Globus pallidus (tissue), 1 donor: Measurements from ENCODE around the gene MC4R.
"Not testable (repeated sequence)": the region's sequence is repeated elsewhere in the genome, so short reads cannot be mapped to it uniquely, and the experiment has no call there.

Experiments used
- DNase-seq: peaks from one replicate; pipeline ENCODE4 v3.0.0-alpha.2; 2015; ENCODE audit warnings: low spot score

Gene MC4R

DNA sequence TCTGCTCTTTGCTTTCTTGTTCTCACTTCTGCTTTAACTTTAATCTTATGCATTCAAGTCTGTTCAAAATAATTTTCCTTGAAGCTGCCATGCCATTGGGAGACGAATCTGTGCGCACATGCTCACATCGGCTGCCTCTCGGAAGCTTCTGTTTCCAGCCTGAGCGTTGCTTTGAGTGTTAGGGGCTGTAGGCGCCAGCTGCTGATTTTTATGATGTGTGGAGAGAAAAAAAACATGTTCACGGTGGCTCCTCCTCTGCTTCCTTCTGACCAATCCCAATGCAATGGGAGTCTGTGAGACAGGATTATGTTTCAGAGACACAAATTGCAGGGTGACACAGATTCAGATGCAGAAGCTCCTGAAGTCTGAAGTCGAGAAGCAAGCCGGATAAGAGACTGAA is at the start of gene MC4R:
Gene MC4R, minus strand, starts transcription at position 180 of the 400 bp plus-strand sequence. CDS start 426 bp downstream, outside the sequence.
- DNase-seq: peak; percentile 24

DNA sequence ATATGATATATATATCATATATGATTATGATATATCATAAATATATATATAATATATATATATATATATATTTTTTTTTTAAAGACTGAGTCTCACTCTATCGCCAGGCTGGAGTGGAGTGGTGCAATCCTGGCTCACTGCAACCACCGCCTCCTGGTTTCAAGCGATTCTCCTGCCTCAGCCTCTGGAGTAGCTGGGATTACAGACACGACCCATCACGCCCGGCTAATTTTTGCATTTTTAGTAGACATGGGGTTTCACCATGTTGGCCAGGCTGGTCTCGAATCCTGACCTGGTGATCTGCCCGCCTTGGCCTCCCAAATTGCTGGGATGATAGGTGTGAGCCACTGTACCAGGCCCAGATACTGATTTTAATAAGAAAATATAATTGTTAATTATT is 49.7 kb upstream of the MC4R start:
- DNase-seq: not testable (repeated sequence)

DNA sequence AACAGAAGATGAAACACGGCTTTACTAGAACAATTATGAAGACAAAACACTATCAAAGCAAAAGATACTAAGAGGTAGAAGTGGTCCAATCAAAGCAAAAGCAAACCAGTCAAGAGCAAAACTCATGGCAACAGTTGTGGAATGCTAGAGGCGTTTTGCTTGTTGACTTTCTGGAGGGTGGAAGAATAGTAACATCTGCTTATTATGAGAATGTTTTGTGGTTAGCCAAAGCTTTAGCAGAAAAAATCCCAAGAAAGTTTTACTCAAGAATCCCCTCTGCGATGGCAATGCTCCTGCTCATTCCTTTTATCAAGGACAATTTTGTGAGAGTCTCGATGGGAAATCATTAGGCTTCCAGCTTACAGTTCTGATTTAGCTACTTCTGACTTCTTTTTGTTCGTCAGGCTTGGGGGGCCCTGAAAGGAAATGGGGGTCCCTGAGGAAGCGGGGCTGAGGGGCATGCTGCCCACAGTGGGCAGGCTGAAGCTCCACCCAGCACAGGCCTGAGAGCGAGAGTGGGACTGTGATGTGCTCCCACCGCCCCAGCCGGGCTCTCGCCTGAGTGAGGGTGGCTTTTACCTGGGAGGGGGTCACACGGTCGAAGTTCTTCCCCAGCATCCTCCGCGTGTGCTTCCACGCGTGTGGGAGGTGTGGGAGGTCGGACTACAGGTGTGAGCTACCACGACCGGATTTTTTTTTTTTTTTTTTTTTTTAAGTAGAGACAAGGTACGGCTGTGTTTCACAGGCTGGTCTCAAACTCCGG is 49.0 kb upstream of the MC4R start:
- DNase-seq: no peak

DNA sequence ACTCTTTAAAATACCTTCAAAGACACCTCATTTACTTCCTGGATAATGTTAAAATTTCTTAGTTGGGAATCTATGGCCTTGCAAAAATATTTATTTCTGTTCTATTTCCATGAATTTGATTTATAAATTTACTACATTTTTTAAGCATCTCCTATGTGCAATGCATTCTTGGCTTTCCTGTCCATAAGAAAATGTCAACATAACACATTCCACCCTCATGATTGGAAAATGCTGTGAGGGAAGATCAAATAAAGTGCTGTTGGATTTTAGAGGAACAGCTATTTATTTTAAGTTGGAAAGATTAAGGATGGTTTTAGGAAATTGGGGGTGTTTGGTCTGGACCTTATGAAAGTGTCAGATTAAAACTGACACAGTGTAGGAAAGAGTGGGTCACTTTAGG is 45.4 kb upstream of the MC4R start:
- no peak for DNase-seq

DNA sequence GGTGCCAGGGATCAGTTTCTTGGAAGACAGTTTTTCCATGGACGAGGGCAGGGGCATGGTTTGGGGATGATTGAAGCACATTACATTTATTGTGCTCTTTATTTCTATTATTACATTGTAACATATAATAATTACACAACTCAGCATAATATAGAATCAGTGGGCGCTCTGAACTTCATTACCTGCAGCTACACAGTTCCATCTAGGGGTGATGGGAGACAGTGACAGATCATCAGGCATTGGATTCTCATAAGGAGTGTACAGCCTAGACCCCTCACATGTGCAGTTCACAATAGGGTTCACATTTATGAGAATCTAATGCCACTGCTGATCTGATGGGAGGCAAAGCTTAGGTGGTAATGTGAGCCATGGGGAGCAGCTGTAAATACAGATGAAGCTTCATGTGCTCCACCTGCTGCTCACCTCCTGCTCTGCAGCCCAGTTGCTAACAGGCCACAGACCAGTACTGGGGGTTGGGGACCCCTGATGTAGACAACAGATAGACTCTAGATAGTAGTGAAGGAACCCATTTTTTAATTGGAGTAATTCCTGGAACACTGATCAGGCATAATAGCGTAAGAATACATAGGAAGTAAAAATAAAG is 41.5 kb upstream of the MC4R start:
- no peak for DNase-seq

DNA sequence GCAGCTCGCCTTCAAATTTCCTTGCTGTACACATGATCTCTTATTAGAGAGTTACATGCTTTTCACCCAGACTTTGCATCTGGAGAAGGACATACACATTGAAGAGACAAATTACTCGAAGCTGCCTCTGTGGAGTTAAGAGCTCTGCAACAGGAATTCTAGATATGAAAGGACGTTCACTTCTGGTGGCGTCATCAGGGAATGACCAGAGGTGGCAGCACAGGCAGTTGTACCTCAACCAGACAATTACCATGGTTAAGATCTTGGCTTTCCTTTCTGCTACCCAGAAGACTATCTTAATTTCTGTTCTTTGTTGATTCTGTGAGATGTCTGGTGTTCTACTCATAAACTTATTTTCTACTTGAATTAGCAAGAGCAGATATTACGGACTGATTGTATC is 39.1 kb upstream of the MC4R start:
- DNase-seq: no peak

DNA sequence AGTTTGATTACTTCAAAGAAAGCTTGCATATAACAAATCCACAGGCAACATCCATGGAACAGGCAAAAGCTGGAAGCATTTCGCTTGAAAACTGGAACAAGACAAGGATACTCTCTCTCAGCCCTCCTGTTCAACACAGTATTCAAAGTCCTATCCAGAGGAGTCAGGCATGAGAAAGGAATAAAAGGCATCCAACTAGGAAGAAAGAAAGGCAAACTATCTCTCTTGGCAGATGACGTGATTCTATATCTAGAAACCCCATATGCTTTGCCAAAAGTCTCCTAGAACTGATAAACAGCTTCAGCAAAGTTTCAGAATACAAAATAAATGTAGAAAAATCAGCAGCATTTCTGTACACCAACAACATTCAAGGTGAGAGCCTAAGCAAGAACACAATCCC is 34.1 kb upstream of the MC4R start:
- DNase-seq: no peak

DNA sequence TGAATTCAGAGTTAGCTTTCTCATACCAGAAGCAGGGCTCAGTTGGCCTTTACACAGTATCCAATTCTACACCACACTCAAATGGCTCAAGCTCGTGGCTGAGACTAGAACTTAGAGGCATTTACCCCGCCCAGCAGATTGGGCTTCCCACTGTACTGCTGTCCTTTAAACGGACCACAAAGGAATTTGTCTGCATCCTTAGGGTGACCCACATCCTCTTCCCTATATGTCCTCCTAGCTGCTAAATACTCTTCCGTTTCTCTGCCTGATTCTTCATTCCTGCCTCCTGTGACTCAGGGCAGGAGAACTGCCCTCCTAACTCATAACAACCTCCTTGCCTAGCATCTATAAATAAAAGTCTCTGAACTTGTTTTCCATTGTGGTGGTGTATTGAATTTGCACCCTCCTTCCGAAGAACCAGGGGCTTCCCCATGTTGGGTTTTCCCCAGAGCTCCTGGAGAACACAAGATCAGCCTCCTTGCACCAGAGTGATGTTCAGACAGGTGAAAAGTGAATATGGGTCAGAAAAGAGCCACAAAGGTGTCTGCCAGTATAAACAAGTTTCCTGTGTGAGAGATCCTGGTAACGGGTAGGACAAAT is 32.0 kb upstream of the MC4R start:
- no peak for DNase-seq

DNA sequence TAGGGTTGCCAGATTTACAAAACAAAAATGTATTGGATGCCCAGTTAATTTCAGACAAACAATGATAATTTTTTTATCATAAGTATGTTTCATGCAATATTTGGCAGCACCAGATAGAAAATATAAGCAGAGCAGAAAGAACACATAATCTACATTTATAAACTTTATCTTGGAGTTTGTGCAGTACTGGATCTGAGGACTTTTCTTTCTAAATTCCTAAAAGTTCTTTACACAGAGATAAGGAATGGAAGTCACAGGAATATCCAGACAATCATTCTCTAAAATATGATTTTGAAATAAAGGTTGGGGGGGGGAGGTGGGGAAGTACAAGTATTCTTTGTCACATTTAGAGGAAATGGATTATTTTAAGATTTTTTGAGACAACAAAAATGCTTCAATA is 28.8 kb upstream of the MC4R start:
- DNase-seq: no peak

DNA sequence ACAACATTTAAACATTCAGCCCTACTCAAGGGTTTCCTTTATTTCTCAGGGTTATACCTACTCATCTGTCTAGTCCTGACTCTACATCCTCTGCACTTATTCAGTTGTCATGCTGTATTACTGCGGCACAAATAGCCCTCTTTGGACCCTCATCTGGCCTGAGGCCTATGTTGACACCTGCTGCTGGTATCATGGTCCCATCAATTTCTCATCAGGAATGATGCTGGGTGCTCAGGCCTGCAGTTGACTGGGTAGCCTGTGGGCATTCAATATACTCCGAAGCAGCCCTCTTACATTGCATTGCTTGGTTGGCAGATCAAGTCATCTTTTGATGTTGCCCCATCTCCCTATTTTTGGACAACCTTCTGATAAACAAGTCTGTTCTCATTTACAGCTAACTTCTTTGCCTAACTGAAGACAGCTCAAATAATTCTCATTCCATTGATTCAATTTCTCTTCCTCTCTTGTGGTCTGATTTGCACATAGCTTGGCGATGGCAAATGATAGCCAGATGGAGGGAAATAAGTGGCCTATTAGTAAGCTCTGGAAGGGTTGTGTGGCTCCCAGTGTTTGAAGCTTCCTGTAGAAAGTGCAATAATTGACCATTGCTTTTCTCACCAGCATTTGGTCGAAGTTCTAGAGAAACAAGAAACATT is 19.1 kb upstream of the MC4R start:
- no peak for DNase-seq

DNA sequence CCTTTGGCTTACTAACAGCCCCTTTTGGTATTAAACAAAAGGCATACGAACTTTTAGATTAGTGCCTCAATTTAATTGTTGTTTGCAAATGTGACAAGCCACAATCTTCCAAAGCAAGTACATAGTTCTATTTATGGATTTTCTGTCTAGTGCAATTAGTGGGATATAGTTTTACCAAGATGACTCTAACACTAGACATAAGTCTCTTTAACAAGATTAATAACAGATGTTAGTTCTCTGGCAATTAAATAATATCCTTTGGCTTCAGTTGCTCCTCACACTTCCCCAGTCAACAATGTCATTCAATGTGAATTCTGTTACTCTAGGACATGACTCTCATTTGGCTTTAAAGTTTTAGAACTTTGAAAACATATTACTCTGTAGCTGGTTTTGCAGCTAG is 16.7 kb upstream of the MC4R start:
- no peak for DNase-seq

DNA sequence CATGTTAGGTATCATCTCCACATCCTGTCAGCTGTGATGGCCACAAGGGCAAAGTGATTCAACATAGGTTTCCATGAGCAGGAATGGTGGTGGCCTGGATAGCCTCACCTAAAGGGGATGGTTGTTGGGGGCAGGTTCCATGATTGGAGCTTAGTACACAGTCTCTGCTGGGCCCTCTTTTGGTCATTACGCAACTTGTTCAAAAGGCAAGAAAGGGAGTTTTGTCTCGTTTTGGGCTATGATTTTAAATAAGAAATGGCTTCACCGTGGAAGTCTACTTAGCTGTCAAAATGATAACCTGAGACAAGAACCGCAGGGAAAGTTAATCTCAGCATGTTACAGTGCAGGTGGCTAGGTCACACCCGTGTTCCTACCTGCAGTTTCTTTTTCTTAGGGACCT is 13.1 kb upstream of the MC4R start:
- no peak for DNase-seq

DNA sequence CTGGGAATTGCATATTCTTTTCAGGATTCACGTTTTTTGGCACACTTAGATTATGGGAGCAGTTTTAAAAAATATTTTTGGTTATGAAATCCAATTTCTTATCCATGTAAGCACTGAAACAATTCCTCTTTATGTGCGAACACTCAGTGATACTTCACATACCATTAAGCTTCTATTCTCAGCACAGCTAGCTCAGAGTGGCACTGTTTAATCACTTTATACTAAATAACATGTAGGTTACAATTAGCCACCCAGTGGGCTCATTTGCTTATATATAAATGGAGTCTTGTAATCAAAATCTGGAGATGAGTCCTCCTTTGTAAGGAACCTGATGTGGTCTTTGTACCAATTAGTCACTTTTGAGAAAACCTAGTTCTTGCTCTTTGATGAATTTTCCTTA is 11.3 kb upstream of the MC4R start:
- DNase-seq: no peak

DNA sequence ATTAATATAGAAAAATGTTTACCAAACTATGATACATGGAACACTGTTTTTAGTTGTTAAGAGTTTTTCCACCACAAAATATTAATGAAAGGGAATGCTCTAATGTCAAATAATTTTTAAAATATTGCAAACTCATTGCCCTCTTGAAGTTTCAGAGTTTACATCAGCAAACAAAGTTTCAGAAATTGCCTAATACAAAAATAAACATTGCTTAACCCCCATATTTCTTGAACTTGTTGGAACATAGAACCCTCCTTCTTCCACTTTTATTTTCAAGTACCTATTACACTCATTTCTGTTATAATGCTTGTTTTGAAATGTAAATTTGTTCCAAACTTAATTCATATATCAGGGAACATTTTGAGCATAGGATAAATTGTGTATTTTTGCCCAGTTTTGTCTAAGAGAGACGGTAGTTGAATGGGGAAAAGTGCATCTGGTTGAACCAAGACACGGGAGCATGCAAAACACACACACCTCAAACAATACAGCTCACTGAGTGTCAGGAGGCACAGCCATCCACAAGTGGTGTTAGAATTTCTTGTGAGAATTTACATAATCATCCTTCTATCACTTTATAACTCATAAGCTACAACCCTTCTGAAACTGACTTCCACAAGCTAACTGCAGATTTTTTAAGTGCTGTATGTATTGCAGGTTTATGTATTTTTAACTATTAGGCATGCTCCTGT is 5.3 kb upstream of the MC4R start:
- DNase-seq: no peak

DNA sequence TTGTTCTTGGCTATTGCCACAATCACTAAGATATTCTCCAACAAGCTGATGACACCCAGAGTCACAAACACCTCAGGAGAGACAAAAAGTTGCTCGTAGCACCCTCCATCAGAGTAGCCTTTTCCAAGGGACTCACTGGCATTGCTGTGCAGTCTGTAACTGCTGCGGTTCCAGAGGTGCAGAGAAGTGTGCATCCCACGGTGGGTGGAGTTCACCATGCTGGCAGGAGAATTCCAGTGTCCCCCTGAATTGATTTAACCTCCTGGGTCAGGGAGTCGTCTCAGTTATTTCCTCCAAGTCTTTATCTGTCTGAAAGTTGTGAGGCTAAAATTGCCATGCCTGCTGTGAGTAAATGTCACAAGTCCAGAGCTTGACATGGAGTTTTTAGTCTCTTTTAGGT is 443 bp downstream of the MC4R start:
- no peak for DNase-seq

DNA sequence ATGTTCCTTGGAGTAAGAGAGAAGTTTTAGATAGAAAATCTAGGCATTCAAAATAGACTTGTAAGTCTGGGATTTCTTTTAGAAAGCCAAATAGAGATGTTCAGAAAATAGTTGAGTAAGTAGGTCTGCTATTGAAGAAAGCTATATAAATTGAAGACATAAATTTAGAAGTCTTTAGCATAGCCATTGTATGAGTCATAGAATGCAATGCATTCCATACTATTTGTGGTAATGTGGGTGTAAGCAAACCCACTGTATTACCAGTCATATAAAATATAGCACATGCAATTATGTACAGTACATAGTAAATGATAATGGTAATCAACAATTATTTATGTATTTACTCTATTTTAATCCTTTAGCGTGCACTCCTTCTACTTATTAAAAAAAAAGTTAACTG is 14.1 kb downstream of the MC4R start:
- DNase-seq: no peak

DNA sequence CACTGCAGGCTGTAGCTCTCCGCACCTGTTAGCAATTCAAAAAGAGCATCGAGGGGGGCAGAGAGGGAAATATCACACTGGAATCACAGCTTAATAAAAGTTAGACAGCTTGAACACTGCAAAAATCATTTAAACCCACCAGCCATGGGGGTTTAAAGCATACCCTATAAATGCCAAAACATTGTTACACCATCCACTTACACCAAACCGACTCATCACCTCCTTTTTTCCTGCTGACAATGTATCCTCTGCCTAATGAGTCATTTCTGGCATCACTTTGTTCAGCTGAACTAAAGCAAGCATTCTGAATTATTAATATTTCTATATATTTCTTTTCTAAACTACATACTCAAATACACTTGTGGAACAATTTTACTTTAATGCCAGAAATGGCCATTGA is 21.6 kb downstream of the MC4R start:
- DNase-seq: no peak

DNA sequence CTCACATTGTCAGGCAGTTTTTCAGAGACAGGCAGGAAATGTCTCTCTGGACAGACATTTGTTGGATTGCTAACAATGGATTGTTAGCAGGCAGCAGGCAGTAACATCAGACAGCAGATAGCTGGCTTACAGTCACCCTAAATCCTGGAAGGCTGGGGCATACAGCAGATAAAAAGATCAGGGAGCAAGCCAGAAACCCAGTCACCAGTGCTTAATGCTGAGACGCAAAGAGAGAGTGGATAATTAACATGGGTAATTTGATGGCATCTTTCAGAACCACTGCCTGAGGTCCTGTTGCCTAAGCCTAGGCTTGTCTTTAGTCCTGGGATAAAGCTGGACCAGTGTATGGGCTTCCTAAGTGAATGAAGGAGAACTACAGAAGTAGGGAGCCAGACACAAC is 22.4 kb downstream of the MC4R start:
- DNase-seq: no peak

DNA sequence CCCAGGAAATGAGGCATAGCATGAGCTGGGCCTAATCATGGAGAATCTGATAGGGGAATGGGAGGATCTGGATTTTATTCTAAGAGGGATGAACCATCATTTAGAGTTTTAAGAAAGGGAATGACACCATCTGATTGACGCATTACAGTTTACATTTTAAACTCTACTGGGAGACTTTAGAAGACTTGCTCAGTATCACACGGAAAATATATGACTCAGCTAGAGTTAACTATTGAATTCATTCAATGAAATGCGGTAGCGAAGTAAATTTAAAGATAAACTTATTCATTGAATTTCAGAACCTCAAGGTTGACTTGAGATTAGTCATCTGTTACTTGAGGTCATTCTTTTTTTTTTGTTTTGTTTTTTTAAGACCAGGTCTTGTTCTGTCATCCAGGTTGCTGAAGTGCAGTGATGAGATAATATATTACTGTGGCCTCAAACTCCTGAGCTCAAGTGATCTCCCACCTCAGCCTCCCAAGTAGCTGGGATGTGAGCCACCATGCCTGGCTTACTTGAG is 25.0 kb downstream of the MC4R start:
- no peak for DNase-seq

DNA sequence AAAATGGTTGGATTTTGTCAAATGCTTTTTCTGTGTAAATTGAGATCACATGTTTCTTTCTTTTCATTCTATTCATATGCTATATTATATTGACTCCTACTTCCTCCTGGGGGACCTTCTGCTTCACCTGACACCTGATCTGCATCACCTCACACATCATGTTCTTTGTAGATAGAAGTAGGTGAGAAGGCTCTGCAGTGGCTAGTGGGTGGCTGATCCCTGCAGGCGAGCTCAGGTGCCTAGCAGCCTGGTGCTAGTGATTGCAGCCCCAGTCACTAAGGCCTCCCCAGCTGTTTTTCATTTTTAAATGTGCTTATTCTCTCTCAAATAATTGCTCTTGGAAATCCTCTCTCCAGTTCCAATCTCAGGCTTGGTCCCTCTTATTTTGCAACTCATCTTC is 33.6 kb downstream of the MC4R start:
- no peak for DNase-seq

DNA sequence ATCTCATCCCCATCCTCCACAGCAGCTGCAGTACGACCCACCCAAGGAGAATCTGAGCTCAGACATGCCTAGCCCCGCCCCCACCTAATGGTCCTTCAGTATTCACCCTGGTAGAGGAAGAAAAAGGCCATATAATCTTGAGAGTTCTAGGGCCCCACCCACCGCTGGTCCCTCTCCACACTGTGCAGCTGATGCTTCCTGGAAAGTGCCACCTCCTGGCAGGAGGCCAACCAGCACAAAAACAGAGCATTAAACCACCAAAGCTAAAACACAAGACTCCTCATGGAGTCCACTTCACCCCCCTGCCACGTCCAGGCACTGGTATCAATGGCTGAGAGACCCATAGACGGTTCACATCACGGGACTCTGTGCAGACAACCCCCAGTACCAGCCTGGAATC is 40.7 kb downstream of the MC4R start:
- no peak for DNase-seq

DNA sequence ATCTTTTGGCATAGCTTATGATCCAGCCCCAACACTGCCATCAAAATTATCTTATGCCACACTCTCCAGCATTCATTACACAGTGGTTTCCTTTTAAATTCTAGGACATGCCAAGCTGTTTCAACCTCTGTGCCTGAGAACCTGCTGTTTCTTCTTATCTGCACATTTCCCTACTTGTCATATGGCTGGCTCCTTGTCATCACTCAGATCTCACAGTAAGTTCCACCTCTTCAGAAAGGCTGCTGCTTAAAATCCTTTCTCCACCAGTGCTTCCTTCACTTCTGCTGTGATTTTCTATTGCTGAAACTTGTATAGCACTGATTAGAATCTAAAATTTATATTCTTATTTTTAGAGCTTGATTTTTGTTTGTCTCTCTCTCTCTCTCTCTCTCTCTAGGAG is 43.4 kb downstream of the MC4R start:
- DNase-seq: no peak
